GM23248 (cell line): ENCODE results near the gene SP3. TPM values are rescaled to one million over a fixed set of nuclear protein-coding genes. Genes with fewer than 3 reads are reported as not detected.
"Not testable (repeated sequence)": the region's sequence is repeated elsewhere in the genome, so short reads cannot be mapped to it uniquely, and the experiment has no call there.

Experiments used
- DNase-seq: peaks from one replicate; pipeline ENCODE4 v3.0.0-alpha.2; 2015
- H2AFZ ChIP-seq: fragments of 200-600 bp; sonication (generic); 2 replicates; pipeline ENCODE4 v1.6.1; 2016; ENCODE audit warnings: antibody characterized with exemption
- H3F3A ChIP-seq: fragments of 200-600 bp; sonication (generic); 2 replicates; pipeline ENCODE4 v1.6.1; 2016; ENCODE audit warnings: mild to moderate bottlenecking, antibody characterized with exemption, mixed run types; ENCODE audit not compliant: insufficient read depth
- H3K27ac ChIP-seq: fragments of 200-600 bp; sonication (generic); 2 replicates; pipeline ENCODE4 v1.5.1; 2016; ENCODE audit warnings: mild to moderate bottlenecking
- H3K27me3 ChIP-seq: fragments of 200-600 bp; sonication (generic); replicated peaks from 2 replicates; pipeline ENCODE4 v1.6.1; 2016; ENCODE audit warnings: mild to moderate bottlenecking; ENCODE audit not compliant: insufficient read depth
- H3K36me3 ChIP-seq: fragments of 200-600 bp; sonication (generic); 2 replicates; pipeline ENCODE4 v1.6.1; 2016; ENCODE audit warnings: low read depth, mild to moderate bottlenecking
- H3K4me1 ChIP-seq: fragments of 200-600 bp; sonication (generic); 2 replicates; pipeline ENCODE4 v1.6.1; 2016; ENCODE audit warnings: mild to moderate bottlenecking; ENCODE audit not compliant: insufficient read depth
- H3K4me2 ChIP-seq: fragments of 200-600 bp; sonication (generic); one replicate; pipeline ENCODE4 v1.6.1; 2016; ENCODE audit warnings: mild to moderate bottlenecking; ENCODE audit not compliant: unreplicated experiment
- H3K4me3 ChIP-seq: fragments of 200-600 bp; sonication (generic); 2 replicates; pipeline ENCODE4 v1.5.1; 2016; ENCODE audit warnings: mild to moderate bottlenecking
- H3K79me2 ChIP-seq: fragments of 200-600 bp; sonication (generic); 2 replicates; pipeline ENCODE4 v1.6.1; 2016; ENCODE audit warnings: mild to moderate bottlenecking; ENCODE audit not compliant: insufficient read depth
- H3K9ac ChIP-seq: fragments of 200-600 bp; sonication (generic); 2 replicates; pipeline ENCODE4 v1.6.1; 2016; ENCODE audit warnings: mild to moderate bottlenecking
- H3K9me2 ChIP-seq: fragments of 200-600 bp; sonication (generic); 2 replicates; pipeline ENCODE4 v1.6.1; 2016; ENCODE audit warnings: mixed run types, mild to moderate bottlenecking, moderate library complexity; ENCODE audit not compliant: insufficient read depth
- H3K9me3 ChIP-seq: fragments of 200-600 bp; sonication (generic); one replicate; pipeline ENCODE4 v1.6.1; 2017; ENCODE audit warnings: low read depth
- H4K20me1 ChIP-seq: fragments of 200-600 bp; sonication (generic); 2 replicates; pipeline ENCODE4 v1.6.0; 2016; ENCODE audit not compliant: insufficient read depth
- EZH2 ChIP-seq: fragments of 200-600 bp; sonication (generic); IDR thresholded peaks from 2 replicates; pipeline ENCODE4 v1.6.1; 2018; ENCODE audit warnings: antibody characterized with exemption, mild to moderate bottlenecking; ENCODE audit not compliant: insufficient read depth, poor library complexity, severe bottlenecking
- EZH2phosphoT487 ChIP-seq: fragments of 200-600 bp; sonication (generic); IDR thresholded peaks from 2 replicates; pipeline ENCODE4 v1.6.1; 2018; ENCODE audit warnings: antibody characterized with exemption, moderate library complexity, mild to moderate bottlenecking, low read depth; ENCODE audit not compliant: insufficient read depth
- WGBS, 2 experiments: methylation state at CpG; one replicate each; pipeline ENCODE4 v1.1.6; 2015 to 2017; ENCODE audit warnings: low lambda C conversion rate in 2 of 2, low coverage in 1 of 2; ENCODE audit errors: missing lambda C conversion rate in 2 of 2; 5-methylcytosine and 5-hydroxymethylcytosine counted together
- in situ Hi-C: fragments of 300-500 bp; cut with MboI; formaldehyde crosslinking; loops from 2 replicates; pipeline ENCODE4 v1.15.0; 2020
- polyA plus RNA-seq: library from polyadenylated mRNA; unstranded; fragments of >200 nt; fragmentation: Nextera tagmentation; extraction: Ambion mirVana; gene quantifications from 2 replicates; pipeline ENCODE4 v1.2.1, GENCODE V29; 2016
- total RNA-seq: library from RNA; depleted of rRNA; stranded (reverse); fragments of >200 nt; shearing (Covaris generic); gene quantifications from 2 replicates; pipeline ENCODE4 v1.2.3, GENCODE V29; 2014

Gene SP3
- total and polyA plus RNA-seq, 2 experiments from 2014 or later: 27.7 to 78.8 TPM

DNA sequence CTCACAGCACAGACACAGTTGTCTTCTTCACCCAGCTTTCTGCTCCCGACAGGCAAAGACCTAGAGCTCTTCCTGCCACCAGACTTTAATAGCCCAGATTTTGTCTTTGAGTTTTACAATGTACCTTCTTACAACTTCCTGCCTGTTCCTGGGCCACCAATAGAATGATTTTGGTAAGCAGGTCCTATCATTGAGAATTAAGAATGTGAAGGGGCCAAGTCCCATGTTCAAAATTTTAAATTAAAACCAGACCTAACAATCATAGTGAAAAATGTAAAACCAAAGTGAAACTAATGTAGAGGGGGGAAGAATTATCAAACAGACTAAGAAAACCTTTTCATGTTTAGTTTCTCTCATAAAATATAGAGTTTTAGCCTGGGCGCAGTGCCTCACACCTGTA, 72.8 kb downstream of the SP3 start:
- TF ChIP-seq EZH2 (no peak), EZH2phosphoT487 (no peak)
- Histone ChIP-seq H3K4me1 (no peaks in the 10 kb centered on the region), H3K9me2 (no peaks in the 10 kb centered on the region), H3K4me3 (no peak overlapping the region), H3K79me2 (no peaks in the 10 kb centered on the region), H3K27ac (no peak overlapping the region), H2AFZ (no peak overlapping the region), H3K9ac (no peak overlapping the region), H4K20me1 (no peaks in the 10 kb centered on the region), H3K9me3 (no peaks in the 10 kb centered on the region), H3K27me3 (no peaks in the 10 kb centered on the region), H3K4me2 (no peak overlapping the region), H3K36me3 (no peaks in the 10 kb centered on the region), H3F3A (no peaks in the 10 kb centered on the region)
- in situ Hi-C loops: no loop called here
- 95 to 97% methylated on average over 2 of the region's 2 CpGs for WGBS, 2 experiments
- DNase-seq: no peak

DNA sequence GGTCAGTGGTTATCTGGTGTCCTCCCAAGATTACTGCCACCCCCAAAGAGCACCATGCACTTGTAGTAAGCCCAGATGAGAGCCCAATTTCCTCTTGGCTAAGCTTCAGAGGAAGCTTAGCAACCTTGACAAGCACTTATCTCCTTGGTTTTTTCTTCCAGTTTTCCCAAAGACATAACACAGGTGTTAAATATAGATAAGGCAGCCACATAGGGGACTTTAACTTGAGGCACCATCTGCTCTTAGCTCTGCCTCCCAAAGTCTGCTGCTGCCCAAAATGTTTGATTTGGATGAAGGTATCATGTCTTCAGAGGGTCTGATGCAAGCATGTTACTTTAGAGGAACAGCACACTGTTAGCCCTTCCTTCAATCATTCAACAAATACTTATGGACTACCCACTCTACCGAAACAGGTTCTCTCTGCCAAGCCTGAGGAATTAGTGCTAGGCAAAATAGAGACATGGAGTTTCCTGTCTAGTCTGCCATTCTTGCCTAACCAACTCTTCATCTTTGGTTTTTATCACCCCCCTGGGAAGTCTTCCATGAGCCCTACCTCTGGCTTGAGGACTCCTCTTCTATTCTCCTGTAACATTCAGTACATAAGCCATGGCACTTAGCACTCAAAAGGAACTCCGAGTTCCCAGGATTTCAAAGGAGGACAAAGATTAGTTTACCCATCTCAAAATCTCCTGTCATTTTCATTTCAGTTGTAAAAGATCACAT, 73.7 kb downstream of the SP3 start:
- no peak for TF ChIP-seq EZH2phosphoT487
- no peak for TF ChIP-seq EZH2
- no peak overlapping the region for H3K27ac ChIP-seq
- H3K9me2 ChIP-seq: no peaks in the 10 kb centered on the region
- 93 to 94% methylated on average over 2 of the region's 2 CpGs for WGBS, 2 experiments
- no peak for DNase-seq
- no peaks in the 10 kb centered on the region for H3F3A ChIP-seq
- H3K9me3 ChIP-seq: no peaks in the 10 kb centered on the region
- in situ Hi-C loops: no loop called here
- no peak overlapping the region for H3K9ac ChIP-seq
- H3K4me1 ChIP-seq: no peaks in the 10 kb centered on the region
- H3K36me3 ChIP-seq: no peaks in the 10 kb centered on the region
- H2AFZ ChIP-seq: no peak overlapping the region
- H3K79me2 ChIP-seq: no peaks in the 10 kb centered on the region
- H4K20me1 ChIP-seq: no peaks in the 10 kb centered on the region
- H3K27me3 ChIP-seq: no peaks in the 10 kb centered on the region
- no peak overlapping the region for H3K4me3 ChIP-seq
- H3K4me2 ChIP-seq: no peak overlapping the region

DNA sequence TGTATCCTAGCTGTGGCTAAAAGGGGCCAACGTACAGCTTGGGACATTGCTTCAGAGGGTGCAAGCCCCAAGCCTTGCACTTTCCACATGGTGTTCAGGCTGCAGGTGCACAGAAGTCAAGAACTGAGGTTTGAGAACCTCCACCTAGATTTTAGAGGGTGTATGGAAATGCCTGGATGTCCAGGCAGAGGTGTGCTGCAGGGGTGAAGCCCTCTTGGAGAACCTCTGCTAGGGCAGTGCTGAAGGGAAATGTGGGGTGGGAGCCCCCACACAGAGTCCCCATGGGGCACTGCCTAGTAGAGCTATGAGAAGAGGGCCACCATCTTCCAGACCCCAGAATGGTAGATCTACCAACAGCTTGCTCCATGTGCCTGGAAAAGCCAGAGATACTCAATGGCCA, 75.7 kb downstream of the SP3 start:
- H3K9me3 ChIP-seq, H4K20me1 ChIP-seq, DNase-seq, H3K79me2 ChIP-seq, H3K27ac ChIP-seq, H3K4me3 ChIP-seq, in situ Hi-C loops, H3K4me2 ChIP-seq, H3K36me3 ChIP-seq, H3K4me1 ChIP-seq, H3K27me3 ChIP-seq, H3F3A ChIP-seq, H3K9ac ChIP-seq, H3K9me2 ChIP-seq, H2AFZ ChIP-seq: not testable (repeated sequence)
- 36 to 85% methylated on average over 1 of the region's 1 CpG for WGBS, 2 experiments

- WGBS, 2 experiments: 65 to 88% methylated on average over 3 of the region's 3 CpGs
- DNase-seq: no peak
- H3K9ac ChIP-seq: no peak overlapping the region
- TF ChIP-seq EZH2 (no peak), EZH2phosphoT487 (no peak)
- no peak overlapping the region for H2AFZ ChIP-seq
- H3K4me2 ChIP-seq: no peak overlapping the region
- in situ Hi-C loops: no loop called here
- no peaks in the 10 kb centered on the region for H3K4me1 ChIP-seq
- H3K27ac ChIP-seq: no peak overlapping the region
- no peak overlapping the region for H3K4me3 ChIP-seq
- no peaks in the 10 kb centered on the region; the same call in 1 of the 2 replicates for H3K27me3 ChIP-seq
- no peaks in the 10 kb centered on the region for H3K9me2 ChIP-seq
- H3F3A ChIP-seq: no peaks in the 10 kb centered on the region
- no peaks in the 10 kb centered on the region for H3K9me3 ChIP-seq
- no peaks in the 10 kb centered on the region for H4K20me1 ChIP-seq
- H3K36me3 ChIP-seq: no peaks in the 10 kb centered on the region
- no peaks in the 10 kb centered on the region for H3K79me2 ChIP-seq
Measured at GRCh38 chr2:173886613-173887012, 78.6 kb downstream of the SP3 start.
